ENCODE measurements around the gene CFAP100.

GRCh38 chr3:126475413-126476114 is 80.9 kb downstream of the CFAP100 start, which contains the start of gene ZXDC:
- no peak for TF ChIP-seq ZNF350 (tag by site-specific recombination; IDR thresholded peaks at IDR 0.05)
- TF ChIP-seq OSR2 (tag by site-specific recombination; IDR thresholded peaks at IDR 0.05): no peak
- TF ChIP-seq CTCF (tag by site-specific recombination; IDR thresholded peaks at IDR 0.05): no peak
- TF ChIP-seq ZNF660 (tag by site-specific recombination; IDR thresholded peaks at IDR 0.05): no peak
- TF ChIP-seq ZNF416 (tag by site-specific recombination; IDR thresholded peaks at IDR 0.05): no peak
- TF ChIP-seq, protein P1, sequence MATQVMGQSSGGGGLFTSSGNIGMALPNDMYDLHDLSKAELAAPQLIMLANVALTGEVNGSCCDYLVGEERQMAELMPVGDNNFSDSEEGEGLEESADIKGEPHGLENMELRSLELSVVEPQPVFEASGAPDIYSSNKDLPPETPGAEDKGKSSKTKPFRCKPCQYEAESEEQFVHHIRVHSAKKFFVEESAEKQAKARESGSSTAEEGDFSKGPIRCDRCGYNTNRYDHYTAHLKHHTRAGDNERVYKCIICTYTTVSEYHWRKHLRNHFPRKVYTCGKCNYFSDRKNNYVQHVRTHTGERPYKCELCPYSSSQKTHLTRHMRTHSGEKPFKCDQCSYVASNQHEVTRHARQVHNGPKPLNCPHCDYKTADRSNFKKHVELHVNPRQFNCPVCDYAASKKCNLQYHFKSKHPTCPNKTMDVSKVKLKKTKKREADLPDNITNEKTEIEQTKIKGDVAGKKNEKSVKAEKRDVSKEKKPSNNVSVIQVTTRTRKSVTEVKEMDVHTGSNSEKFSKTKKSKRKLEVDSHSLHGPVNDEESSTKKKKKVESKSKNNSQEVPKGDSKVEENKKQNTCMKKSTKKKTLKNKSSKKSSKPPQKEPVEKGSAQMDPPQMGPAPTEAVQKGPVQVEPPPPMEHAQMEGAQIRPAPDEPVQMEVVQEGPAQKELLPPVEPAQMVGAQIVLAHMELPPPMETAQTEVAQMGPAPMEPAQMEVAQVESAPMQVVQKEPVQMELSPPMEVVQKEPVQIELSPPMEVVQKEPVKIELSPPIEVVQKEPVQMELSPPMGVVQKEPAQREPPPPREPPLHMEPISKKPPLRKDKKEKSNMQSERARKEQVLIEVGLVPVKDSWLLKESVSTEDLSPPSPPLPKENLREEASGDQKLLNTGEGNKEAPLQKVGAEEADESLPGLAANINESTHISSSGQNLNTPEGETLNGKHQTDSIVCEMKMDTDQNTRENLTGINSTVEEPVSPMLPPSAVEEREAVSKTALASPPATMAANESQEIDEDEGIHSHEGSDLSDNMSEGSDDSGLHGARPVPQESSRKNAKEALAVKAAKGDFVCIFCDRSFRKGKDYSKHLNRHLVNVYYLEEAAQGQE (tag by site-specific recombination; IDR thresholded peaks at IDR 0.05): no peak
- TF ChIP-seq KLF1 (tag by site-specific recombination; IDR thresholded peaks at IDR 0.05): no peak
- no peak for TF ChIP-seq ZNF510 (tag by site-specific recombination; IDR thresholded peaks at IDR 0.05; ENCODE audit: insufficient replicate concordance)
- TF ChIP-seq KLF7 (tag by site-specific recombination; IDR thresholded peaks at IDR 0.05; ENCODE audit: borderline replicate concordance): no peak
- TF ChIP-seq ZNF2 (tag by site-specific recombination; IDR thresholded peaks at IDR 0.05): no peak
